Neural progenitor cell (in vitro differentiated cells): ENCODE data around the gene FYB1.

Experiments used
- CTCF ChIP-seq: fragments of 200-600 bp; sonication (generic); IDR thresholded peaks from 2 replicates; pipeline ENCODE4 v1.5.1; 2017; ENCODE audit warnings: antibody characterized with exemption, mild to moderate bottlenecking
- EZH2phosphoT487 ChIP-seq: fragments of 200-600 bp; sonication (generic); IDR thresholded peaks from 2 replicates; pipeline ENCODE4 v1.6.1; 2017; ENCODE audit warnings: antibody characterized with exemption

- TF ChIP-seq EZH2phosphoT487 (no peak), CTCF (no peak)
Observed at GRCh38 chr5:39253196-39253595, 33.8 kb upstream of the FYB1 start.
